M059J (cell line): ENCODE results near the gene GPT2. TPM values are rescaled to one million over a fixed set of nuclear protein-coding genes. Genes with fewer than 3 reads are reported as not detected.

Experiments used
- DNase-seq: peaks from one replicate; pipeline ENCODE4 v3.0.0-alpha.2; 2012; ENCODE audit warnings: low read depth
- total RNA-seq: library from RNA; depleted of rRNA; stranded (reverse); fragments of >200 nt; shearing (Covaris generic); gene quantifications from 2 replicates; pipeline ENCODE4 v1.2.3, GENCODE V29; 2014; rRNA removed

The GPT2 gene, protein sequence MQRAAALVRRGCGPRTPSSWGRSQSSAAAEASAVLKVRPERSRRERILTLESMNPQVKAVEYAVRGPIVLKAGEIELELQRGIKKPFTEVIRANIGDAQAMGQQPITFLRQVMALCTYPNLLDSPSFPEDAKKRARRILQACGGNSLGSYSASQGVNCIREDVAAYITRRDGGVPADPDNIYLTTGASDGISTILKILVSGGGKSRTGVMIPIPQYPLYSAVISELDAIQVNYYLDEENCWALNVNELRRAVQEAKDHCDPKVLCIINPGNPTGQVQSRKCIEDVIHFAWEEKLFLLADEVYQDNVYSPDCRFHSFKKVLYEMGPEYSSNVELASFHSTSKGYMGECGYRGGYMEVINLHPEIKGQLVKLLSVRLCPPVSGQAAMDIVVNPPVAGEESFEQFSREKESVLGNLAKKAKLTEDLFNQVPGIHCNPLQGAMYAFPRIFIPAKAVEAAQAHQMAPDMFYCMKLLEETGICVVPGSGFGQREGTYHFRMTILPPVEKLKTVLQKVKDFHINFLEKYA
- 29.9 and 31.7 TPM in 2 replicates for total RNA-seq

DNA sequence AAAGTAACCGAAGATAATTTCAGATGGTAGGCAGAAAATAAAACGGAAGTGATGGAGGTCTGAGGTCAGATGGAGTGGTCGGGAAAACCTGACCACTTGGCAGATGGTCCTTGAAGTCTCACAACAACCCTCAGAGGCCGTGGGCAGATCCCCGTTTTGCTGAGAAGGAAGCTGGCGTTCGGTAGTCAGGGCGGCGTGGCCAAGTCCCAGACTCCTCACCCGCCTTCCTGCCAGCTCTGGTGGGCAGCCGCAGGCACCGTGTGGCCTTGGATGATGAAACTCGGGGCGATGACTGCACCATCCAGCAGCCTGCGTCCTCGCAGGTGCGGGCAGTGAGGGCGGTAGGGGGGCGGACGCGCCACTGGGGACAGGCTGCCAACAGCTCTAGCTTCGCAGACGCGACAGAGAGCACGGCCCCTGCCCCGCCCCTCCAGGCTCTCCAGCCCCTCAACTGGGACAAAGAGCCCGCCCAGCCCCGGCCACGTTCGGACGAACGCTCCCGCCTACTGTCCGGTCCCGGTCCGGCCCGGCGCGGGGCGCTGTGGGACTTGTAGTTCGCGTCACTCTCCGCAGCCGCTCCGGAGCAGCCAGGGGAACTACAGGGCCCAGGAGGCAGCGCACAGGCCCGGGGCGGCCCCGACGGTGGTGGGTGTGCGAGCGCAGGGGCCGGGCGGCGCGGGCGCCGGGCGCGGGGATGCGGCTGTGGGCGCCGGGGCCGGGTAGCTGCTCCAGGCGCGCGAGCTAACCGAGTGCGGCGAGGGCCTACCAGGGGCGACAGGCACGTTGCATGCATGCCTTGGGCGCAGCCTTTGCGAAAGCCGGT lies at the start of gene GPT2:
Gene GPT2, plus strand, starts transcription at position 673 of the 823 bp plus-strand sequence. CDS start 354 bp downstream, outside the sequence.
- peak; percentile 96 for DNase-seq

DNA sequence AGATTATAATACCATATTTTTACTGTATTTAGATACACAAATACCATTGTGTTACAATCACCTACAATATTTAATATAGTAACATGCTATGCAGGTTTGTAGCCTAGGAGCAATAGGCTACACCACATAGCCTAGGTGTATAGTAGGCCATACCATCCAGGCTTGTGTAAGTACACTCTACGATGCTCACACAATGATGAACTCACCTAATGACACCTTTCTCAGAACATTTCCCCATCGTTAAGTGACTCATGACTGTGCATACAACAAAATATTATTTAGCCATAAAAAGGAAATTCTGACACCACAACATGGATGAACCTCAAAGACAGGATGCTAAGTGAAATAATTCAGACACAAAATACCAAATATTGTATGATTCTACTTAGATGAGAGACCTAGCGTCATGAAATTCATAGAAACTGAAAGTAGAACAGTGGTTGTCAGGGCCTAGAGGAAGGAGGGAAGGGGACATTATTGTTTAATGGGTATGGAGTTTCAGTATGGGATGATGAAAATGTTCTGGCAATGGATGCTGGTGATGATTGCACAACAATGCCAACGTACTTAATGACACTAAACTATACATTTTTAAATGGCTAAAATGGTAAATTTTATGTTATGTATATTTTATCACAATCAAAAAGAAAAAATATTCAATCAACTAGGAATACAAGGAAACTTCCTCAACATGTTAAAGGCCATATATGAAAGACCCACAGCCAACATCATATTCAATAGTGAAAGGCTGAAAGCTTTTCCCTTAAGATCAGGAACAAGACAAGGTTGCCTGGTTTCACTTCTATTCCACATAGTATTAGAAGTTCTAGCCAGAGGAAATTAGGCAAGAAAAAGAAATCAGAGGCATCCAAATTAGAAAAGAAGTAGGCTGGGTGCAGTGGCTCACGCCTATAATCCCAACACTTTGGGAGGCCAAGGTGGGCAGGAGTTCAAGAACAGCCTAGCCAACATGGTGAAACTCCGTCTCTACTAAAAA lies 47.3 kb upstream of the GPT2 start:
- no peak for DNase-seq

DNA sequence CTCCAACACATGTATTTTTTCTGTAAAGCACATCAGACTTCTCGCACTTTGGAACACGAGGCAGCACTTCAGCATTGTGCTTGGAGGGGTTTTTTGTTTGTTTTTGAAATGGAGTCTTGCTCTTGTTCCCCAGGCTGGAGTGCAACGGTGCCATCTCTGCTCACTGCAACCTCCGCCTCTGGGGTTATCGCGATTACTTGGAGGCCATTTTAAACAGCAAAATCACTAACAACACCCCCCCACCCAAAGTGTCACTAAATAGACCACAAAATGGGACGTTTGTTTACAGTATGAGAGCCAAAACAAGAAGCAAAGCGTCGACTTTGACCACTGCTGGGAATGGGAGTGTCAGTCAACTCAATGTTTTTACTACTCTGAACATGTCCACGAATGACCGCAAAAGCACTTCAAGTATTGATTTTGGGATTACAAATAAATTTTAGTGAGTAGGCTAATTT lies 44.1 kb upstream of the GPT2 start:
- no peak for DNase-seq

DNA sequence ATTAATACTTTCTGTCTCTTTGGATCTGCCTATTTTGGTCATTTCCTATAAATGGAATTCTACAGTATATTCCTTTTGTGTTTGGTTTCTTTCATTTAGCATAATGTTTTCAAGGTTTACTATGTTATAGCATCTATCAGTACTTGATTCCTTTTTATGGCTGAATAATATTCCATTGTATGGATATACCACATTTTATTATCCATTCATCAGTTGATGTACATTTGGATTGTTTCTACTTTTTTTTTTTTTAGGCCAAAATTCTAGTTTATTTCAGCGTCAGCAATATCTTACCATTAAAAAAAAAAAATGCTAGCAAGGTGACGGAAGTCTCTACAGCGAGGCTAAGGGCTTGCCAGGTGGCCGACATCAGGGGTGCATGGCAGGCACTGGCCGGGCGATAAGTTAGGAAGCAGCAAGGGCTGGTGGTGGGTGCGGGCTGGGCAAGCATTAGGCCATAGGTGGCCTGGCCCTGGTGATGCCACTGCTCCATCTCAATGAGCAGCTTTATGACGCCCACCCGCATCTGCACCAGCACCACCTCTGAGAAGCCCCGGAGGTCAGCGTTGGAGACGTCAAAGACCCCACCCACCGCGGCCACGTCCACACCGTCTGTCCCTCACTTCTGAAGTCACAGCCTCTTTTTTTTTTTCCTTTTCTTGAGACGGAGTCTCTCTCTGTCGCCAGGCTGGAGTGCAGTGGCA lies 41.8 kb upstream of the GPT2 start:
- no peak for DNase-seq

DNA sequence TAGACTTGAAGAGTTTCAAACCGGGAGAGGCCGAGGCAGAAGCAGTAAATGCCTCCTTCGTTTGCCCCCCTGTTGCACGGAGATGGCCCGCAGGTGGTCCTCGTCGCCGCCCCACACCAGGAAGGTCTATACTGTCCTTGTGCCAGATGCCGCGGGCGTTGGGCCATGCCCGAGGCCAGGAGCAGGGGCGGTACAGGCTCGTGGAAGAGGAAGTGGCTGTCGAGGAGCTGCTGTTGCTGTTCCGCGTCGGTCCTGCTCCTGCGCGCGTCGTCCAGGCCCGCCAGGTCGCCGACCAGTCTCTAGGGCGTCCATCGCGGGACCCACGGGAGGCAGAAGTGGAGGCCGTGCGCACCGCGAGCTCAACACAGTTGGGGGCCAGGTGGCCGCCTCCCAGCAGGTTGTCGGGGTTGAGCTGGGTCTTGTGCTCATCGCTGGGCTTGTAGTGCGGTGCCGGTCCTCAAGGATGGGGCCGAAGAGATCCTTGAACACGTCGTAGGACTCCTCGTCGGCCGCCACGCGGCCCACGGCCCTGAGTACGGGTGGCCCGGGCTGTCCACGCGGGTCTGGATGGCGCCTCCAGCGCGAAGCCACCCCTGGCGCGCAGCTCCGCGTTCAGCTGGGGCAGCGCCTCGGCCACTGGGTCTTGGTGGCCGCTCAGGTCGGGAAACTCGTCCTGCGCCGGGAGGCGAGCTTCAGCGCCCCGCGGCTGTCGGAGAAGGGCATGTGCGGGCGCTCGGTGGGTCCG lies 40.1 kb upstream of the GPT2 start:
- DNase-seq, result no peak

DNA sequence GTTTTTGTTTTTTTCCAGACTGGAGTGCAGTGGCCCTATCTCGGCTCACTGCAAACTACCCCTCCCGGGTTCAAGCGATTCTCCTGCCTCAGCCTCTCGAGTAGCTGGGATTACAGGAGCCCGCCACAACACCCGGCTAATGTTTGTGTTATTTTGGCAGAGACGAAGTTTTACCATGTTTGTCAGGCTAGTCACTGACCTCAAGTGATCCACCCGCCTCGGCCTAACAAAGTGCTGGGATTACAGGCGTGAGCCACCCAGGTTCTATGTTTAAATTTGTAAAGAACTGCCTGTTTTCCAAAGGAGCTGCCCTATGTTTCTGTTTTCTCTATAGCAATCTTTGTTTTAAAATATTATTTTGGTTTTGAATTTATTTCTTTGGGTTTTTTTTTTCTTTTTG lies 39.4 kb upstream of the GPT2 start:
- DNase-seq, result peak; percentile 35

DNA sequence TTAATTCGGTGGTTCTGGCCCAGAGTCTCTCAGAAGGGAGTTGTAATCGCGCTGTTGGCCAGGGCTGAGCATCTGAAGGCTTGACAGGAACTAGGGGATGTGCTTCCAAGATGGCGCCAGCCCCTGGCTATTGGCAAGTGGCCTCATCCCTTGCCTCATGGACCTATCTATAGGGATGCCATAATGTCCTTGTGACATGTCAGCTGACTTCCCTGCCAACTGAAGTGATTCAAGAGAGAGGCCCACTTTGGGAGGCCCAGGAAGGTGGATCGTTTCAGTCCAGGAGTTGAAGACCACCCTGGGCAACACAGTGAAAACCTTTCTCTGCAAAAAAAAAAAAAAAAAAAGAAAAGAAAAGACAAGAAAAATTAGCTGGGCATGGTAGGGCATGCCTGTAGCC lies 38.2 kb upstream of the GPT2 start:
- no peak for DNase-seq

DNA sequence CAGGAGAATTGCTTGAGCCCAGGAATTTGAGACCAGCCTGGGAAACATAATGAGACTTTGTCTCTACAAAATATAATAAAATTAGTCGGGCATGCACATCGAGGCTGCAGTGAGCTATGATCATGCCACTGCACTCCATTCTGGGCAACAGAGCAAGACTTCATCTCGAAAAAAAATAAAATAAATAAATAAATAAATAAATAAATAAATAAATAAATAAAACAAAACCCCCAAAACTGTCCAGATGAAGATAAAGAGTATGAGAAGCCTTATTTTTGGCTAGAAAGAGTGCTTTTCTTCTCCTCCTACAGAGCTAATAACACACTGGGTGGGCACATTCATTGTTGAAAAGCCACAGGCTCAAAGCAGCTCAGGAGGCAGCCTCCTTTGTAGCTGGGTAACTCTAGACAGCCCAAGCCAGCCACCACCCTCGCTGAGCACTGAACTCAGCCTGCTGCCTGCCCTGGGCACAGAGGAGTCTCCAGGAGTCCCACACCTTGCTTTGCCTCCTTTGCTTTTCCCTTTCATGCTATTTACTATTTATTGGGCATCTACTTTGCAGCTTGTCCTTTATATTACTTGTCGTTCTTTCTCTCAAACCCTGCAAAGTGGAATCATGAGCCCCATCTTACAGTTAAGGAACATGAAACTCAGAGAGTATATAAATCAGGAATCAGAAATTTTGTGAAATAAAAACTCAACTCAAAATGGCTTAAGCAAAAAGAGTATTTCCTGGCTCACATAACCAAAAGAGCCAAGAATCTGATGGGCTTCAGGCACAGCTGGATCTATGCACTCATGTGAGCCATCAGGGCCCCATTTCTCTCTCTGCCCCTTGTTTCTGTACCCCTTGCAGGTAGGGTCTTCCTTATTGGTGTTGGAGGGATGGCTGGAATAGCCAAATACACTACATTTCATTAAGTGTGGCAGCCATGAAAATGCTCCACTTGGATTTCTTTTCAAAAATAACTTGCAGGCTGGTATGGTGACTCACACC lies 35.1 kb upstream of the GPT2 start:
- DNase-seq, result no peak

DNA sequence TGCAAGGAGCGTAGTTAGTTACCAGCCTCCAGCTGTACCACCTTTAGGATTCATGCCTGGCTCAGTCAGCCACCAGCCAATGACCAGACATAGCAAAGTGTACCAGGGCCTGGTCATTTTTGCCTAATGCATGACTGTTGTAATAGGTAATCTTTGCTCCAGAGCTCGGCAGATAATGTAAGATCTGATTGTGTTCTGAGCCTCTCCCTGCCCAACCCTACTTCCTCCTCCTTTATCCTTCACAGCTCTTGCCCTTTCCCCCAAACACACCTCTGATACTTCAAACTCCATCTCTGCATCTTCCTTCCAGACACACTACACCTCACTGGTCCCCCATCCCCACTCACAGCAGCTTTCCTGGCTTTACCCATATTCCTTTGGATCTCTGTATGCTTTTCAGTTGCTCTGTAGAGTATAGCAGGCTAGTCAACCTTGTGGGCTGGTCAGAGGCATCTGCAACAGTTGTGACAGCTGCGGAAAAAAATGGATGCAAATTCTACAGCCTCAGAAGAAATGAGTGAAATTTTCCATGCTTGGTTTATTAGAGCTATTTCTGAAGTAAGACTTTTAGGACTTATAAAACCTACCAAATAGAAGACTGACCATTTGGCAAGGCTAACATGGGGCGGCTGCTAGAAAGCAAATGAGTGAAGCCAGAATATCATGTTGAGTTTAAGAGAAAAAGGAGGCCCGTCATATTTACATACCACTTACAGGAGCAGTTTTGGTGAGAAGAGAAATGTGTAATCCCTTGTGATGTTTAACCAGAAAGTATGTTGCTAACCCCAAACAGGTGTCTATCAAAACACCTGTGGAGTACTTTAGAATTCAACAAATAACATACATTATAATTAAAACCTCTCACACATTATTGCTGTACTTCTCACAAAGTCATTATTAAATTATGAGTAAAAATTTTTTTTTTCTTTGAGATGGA lies 33.3 kb upstream of the GPT2 start:
- DNase-seq, result no peak

DNA sequence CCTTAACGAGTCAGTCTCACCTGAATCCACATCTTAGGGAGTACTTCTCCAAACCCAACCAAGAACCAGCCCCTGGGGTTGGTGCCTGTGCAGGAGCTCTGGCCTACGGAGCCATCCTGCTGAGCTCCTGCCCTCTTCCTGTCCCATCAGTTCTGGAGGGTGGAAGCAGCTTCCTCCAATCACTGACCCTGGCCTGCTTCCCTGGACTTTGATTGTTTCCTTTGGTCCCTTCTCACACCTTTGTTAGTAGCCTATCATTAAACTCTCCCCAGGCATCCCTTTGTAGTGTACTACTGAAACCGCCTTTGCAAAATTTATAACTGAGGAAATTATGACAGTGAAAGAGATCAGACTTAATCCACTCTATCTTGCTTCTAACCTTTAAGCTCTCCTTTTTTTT lies 32.0 kb upstream of the GPT2 start:
- DNase-seq, result no peak

DNA sequence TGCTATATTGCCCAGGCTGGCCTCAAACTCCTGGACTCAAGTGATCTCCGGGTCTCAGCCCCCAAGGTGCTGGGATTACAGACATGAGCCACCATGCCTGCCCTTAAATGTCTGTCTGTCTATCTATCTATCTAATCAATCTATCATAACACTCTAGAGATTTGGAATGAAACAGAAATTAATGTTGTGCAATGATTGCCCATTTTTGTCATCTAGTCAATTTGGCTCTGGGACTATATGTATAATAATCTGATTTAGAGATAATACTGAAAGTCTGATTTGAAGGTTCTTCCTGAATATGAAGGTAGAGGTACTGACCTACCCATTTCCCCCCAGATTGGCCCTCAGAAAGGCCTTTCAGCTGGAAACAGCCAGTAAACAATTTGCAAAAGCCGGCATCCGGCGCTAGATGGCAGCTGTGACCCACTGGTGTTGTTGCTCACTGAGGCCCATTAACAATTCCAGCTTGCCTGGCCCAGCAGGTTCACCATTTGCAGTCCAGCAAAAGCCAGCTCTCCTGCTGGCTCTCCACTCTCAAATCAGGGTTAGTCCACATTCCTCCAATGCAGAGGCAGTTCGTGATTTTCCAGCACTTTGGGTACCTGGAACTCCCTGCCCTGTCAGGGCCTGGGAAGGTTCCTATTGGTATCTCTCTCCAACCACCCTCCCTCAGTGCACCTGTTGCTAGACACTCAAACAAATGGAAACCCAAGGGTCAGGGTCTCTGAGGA lies 30.3 kb upstream of the GPT2 start:
- DNase-seq, result peak; percentile 63

DNA sequence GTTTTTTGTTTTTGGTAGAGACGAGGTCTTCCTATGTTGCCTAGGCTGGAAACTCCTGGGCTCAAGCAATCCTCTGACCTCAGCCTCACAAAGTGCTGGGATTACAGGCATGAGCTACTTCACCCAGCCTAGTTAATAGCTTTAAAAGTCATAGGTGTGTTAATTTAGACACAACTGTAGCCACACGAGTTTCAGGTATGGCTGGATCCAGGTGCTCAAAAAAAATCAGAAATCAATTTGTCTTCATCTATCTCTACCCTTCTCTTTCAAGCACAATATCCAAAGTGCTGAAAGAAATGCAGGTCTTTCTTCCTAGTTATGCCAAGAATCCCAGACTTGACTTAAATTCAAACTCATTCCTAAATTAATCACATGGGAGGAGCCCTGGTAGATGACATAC lies 29.3 kb upstream of the GPT2 start:
- no peak for DNase-seq

DNA sequence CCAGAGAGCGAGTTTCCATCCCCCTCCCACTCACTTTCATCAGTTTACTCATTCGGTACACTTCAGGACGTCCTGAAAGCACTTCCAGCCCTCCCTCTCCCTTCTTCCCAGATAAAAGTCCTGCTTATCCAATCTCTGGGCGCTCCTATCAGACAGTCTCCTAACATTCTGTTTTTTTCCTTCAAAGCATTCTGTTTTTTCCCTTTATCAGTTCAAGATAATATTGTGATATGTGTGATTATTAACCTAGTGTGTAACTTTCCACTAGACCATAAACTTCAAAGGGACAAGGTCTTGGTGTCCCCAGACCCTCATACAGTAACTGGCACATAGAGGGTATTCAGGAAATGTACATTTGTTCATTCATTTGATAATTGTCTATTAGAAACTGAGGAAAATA lies 28.8 kb upstream of the GPT2 start:
- no peak for DNase-seq

DNA sequence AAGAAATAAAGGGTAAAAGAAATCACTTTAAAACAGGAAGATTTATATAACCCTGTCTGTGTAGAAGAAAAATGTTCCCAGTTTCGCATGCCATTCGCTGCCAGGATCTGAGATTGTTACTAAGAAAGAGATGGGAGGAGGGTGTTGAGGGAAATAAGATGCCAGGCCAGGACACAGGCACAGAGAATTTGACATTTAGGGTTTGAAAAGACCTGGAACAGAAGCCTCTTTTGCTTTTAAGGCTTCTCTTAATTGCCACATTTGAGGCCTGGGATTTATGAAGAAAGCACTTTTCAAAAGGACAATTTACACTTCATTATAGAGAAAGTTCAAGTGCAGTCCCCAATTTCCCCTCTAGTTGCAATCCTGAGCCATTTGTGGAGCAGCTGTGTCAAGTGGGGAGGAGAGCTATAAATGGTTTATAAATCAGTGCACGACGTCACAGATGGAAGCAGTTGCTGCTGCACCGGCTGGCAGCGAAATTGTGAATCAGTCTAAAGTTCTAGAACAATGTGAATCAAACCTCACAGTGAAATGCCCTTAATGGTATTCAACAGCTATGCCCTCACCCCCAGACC lies 26.7 kb upstream of the GPT2 start:
- peak; percentile 65 for DNase-seq

DNA sequence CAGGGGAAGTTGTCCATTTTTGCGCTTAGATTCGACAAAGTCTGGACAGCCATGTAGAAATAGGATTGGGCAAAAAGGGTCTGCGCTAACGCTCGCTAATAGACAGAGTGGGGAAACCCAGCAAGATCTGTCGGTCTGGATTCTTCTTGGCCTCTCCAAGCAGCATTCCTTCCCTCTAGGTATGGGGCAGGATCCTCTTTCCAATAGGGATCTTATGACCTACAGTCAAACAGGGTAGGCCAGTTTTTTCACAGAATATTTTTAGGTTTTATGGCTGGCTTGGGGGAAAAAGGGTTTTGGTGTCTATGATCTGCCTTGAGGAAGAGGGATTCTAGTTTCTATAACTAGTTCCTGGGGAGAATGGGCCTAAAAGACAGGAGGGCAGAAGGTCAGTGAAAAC lies 26.0 kb upstream of the GPT2 start:
- DNase-seq, result no peak

DNA sequence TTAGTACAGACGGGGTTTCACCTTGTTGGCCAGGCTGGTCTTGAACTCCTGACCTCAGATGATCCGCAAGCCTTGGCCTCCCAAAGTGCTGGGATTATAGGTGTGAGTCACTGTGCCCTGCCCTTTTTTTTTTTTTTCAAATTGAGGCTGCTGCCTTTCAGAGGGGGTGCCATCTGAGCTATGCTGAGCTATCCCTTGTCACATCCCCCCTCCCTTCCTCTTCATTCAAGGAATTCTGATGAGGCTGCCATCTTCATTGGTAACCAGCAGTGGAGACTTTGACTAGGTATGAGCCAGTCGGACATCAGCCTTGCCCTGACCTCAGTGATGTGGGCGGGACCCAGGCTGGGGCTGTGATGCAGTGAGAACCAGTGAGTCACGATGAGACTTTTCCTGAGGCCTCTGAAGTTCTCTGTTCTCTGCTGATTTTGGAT lies 24.4 kb upstream of the GPT2 start:
- peak; percentile 97 for DNase-seq
